Psoas muscle (tissue), 8 donors: Measurements from ENCODE around the gene MAPK9. TPM values are rescaled to one million over a fixed set of nuclear protein-coding genes. Genes with fewer than 3 reads are reported as not detected.

Source experiments
- ATAC-seq, 4 donors: fragments of 200-7000 bp; cut with Tn5 transposase; one replicate each; pipeline ENCODE4 v1.9.1; 2020; ENCODE audit warnings: moderate library complexity in 3 of 4, mild to moderate bottlenecking in 2 of 4
- DNase-seq, 2 donors: peaks; one replicate each; pipeline ENCODE4 v3.0.0-alpha.2; 2020
- H3K27ac ChIP-seq: fragments of 200-600 bp; one replicate; pipeline ENCODE4 v1.8.0; 2022
- H3K27me3 ChIP-seq, 3 donors: fragments of 200-600 bp in 1 of 3; one replicate each; pipeline versions ENCODE4 v1.6.1 to v1.8.0; 2013 to 2022; ENCODE audit warnings: low read length in 2 of 3, mild to moderate bottlenecking in 2 of 3, moderate library complexity in 1 of 3; ENCODE audit not compliant: insufficient read depth in 3 of 3
- H3K36me3 ChIP-seq, 2 donors: fragments of 200-600 bp in 1 of 2; one replicate each; pipeline versions ENCODE4 v1.6.1 to v1.8.0; 2013 to 2022; ENCODE audit warnings: low read depth in 1 of 2, mild to moderate bottlenecking in 1 of 2, moderate library complexity in 1 of 2; ENCODE audit not compliant: insufficient read depth in 1 of 2
- H3K4me1 ChIP-seq: fragments of 200-600 bp; one replicate; pipeline ENCODE4 v1.8.0; 2022
- H3K4me3 ChIP-seq: fragments of 200-600 bp; one replicate; pipeline ENCODE4 v1.8.0; 2022; ENCODE audit warnings: mild to moderate bottlenecking
- H3K9me3 ChIP-seq: fragments of 200-600 bp; one replicate; pipeline ENCODE4 v1.8.0; 2022
- CTCF ChIP-seq: fragments of 200-600 bp; IDR thresholded peaks from one replicate; pipeline ENCODE4 v1.8.0; 2022; ENCODE audit warnings: antibody characterized with exemption
- WGBS, 3 donors: extraction: QIAGEN DNeasy Blood & Tissue Kit; methylation state at CpG; one replicate each; pipeline versions ENCODE4 v1.1.6 to v1.1.7; 2013; 5-methylcytosine and 5-hydroxymethylcytosine counted together
- intact Hi-C, 2 donors: fragments of 100-400 bp; cut with DNase I; formaldehyde crosslinking; loops; one replicate each; pipeline versions ENCODE4 v1.11.0 to v1.14.2; 2022
- polyA plus RNA-seq, 3 donors: library from polyadenylated mRNA; stranded (reverse); fragments of 200-250 nt; gene quantifications; one replicate each; pipeline ENCODE4 v1.2.3, GENCODE V29; 2013
- total RNA-seq, 4 donors: library from RNA; stranded (reverse); fragmentation: NEBNext Ultra II Directional in 2 of 4; extraction: Animal tissue kit (Norgen Biotek cat#: 25700) in 2 of 4; gene quantifications; one replicate each; pipeline versions ENCODE4 v1.2.1 to v1.2.4, GENCODE V29; 2021 to 2023
- donor health status: healthy with polysubstance abuse.
- donor health status: DM: no; HTN: no; CAD: no; lungs with moderate emphysema.
- donor health status: Bipolar disorder and iron deficiency.
- donor health status: healthy.
- donor health status: DM: yes; HTN: yes; CAD: no.
- donor health status: DM: no; HTN: no; CAD: no.
- donor health status: DM: no; HTN: no; CAD: no.
- donor health status: DM: yes; HTN: yes; CAD: no.

The MAPK9 gene
- total and polyA plus RNA-seq, 7 donors = 16.1 to 40.1 (median 34.3) TPM

- Histone ChIP-seq H3K27me3 (peaks cover 0 to 8% (median 8%) of the 10 kb centered on the region in 3 donors), H3K4me3 (no peak overlapping the region), H3K4me1 (no peaks in the 10 kb centered on the region), H3K36me3 (no peaks in the 10 kb centered on the region), H3K9me3 (no peaks in the 10 kb centered on the region), H3K27ac (no peak overlapping the region)
- intact Hi-C loops = no loop called here
- WGBS, 3 donors = 91 to 99% (median 98%) methylated on average over 4 of the region's 4 CpGs
- DNase-seq = no peak
- TF ChIP-seq CTCF = no peak
- no peak for ATAC-seq
Measured at GRCh38 chr5:180198208-180198607, 93.7 kb downstream of the MAPK9 start.

- DNase-seq (no peak), ATAC-seq (no peak)
- intact Hi-C loops = no loop called here
- Histone ChIP-seq H3K9me3 (no peaks in the 10 kb centered on the region), H3K27ac (no peak overlapping the region), H3K4me3 (no peak overlapping the region), H3K4me1 (no peaks in the 10 kb centered on the region), H3K27me3 (peaks cover 0 to 8% (median 8%) of the 10 kb centered on the region in 3 donors), H3K36me3 (no peaks in the 10 kb centered on the region)
- TF ChIP-seq CTCF = no peak
- 72 to 80% (median 75%) methylated on average over 14 of the region's 14 CpGs for WGBS, 3 donors
Measured at GRCh38 chr5:180197016-180197702, 94.7 kb downstream of the MAPK9 start.

GRCh38 chr5:180194410-180195345 is 97.2 kb downstream of the MAPK9 start:
- Histone ChIP-seq H3K36me3 (no peaks in the 10 kb centered on the region), H3K27ac (no peak overlapping the region), H3K4me3 (no peak overlapping the region), H3K4me1 (no peaks in the 10 kb centered on the region), H3K9me3 (no peaks in the 10 kb centered on the region), H3K27me3 (peaks cover 0 to 8% (median 4%) of the 10 kb centered on the region in 3 donors)
- intact Hi-C loops = no loop called here
- no peak for TF ChIP-seq CTCF
- DNase-seq = no peak
- ATAC-seq = no peak
- WGBS, 3 donors = 83 to 87% (median 86%) methylated on average over 34 of the region's 34 CpGs

GRCh38 chr5:180193749-180194375 is 98.0 kb downstream of the MAPK9 start:
- Histone ChIP-seq H3K27ac (no peak overlapping the region), H3K9me3 (no peaks in the 10 kb centered on the region), H3K27me3 (peaks cover 0 to 6% (median 4%) of the 10 kb centered on the region in 3 donors), H3K4me3 (no peak overlapping the region), H3K4me1 (no peaks in the 10 kb centered on the region), H3K36me3 (no peaks in the 10 kb centered on the region)
- intact Hi-C loops = no loop called here
- no peak for TF ChIP-seq CTCF
- WGBS, 3 donors = 91 to 92% (median 91%) methylated on average over 24 of the region's 24 CpGs
- ATAC-seq (no peak), DNase-seq (no peak)
